ENCODE data around the gene WNT11.
A peak's percentile ranks its signal among the peaks of the same experiment; 100 is the strongest.

WNT11 gene

GRCh38 chr11:76186776-76187279 is 19.5 kb downstream of the WNT11 start:
- intact Hi-C loops (cut with DNase I) = no loop called here
- no peak for DNase-seq

DNA sequence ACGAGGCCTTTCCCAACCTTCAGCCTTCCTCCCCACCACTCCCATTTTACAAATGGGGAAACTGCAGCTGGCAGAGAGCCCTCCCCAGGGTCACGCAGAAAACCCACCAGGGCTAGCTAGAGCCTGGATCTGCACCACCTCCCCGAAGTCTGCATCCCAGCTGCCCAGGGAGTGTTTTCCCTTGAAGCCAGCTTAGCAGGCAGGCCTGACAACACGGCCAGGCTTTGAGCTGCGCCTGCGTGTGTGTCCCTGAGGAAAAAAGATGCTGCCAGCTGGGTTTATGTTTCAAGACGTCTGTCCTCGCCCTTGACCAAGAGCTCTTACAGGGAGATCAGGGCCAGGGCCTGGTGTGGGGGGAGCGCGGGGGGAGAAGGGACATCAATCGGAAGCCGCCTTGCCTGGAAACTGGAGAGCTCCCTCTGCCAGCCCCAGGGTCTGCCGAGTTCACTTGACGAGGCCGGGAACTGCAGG is 20.3 kb downstream of the WNT11 start:
- no peak for DNase-seq
- intact Hi-C loops (cut with DNase I) = no loop called here

DNA sequence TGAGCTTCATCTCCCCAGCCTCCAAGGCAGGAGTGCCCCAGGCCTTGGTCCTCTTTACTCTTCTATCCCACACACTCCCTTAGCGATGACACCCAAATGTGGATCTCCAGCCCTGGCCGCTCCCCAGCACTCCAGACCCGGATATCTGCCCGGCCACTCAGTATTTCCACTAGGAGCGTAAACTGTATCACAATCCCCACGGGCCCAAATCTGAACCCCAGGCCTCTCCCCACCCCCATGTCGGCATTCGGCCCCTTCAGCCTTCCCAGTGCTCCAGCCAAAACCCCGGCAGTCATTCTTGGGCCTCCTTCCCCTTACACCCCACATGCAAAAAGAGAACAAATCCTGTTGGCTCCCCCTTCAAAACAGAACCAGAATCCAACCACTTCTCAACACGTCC is 20.8 kb downstream of the WNT11 start:
- intact Hi-C loops (cut with DNase I) = no loop called here
- DNase-seq = no peak

DNA sequence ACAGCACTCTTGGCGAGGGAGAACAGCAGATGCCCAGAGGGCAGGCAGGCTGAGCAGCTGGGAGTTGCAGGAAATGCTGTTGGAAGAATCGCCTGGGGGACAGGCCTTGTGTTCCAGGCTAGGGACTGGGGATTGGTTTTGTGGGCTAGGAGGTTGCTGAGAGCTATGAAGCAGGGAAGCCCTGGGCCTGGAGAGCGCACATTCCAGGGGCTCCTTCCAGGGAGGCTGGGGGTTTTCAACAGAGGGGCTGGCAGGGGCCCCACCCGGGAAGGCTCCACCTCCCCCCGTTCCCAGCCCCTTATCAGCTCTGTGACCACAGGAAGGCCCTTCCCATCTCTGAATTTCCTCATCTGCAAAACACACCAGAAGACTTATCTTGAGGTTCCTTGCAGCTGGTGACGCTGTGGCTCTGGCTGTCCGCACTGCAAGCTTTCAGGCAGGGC is 21.7 kb downstream of the WNT11 start:
- no peak for DNase-seq
- intact Hi-C loops (cut with DNase I) = no loop called here

- no peak for DNase-seq
- intact Hi-C loops (cut with DNase I) = no loop called here
These were observed 24.9 kb downstream of the WNT11 start for GRCh38 chr11:76181371-76181770.

- intact Hi-C loops (cut with DNase I) = no loop called here
- no peak for DNase-seq
These were observed 27.2 kb downstream of the WNT11 start for GRCh38 chr11:76179147-76179546.

- intact Hi-C loops (cut with DNase I) = no loop called here
- DNase-seq = no peak
These were observed 29.0 kb downstream of the WNT11 start for GRCh38 chr11:76177250-76177686.

- intact Hi-C loops (cut with DNase I) = no loop called here
- DNase-seq = no peak
These were observed 29.8 kb downstream of the WNT11 start for GRCh38 chr11:76176463-76176862.

DNA sequence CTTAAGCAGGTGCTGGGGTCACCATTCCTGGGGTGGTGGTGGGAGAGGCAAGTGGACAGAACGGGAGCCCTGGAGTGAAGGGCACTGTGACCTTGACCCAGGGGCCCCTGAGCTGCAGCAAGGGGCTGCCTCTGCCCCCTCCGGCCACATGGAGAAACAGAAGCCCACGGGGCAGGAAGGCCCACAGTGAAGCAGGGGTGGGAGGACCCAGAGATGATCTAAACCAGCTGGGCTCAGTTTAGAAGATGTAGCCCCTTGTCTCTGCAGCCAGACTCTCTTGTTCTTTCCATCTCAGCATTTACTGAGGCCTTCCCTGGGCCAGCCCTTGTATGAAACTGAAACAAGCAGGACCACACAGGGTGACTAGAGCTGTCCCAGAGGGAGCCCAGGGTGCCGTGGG is 30.5 kb downstream of the WNT11 start:
- intact Hi-C loops (cut with DNase I) = no loop called here

DNA sequence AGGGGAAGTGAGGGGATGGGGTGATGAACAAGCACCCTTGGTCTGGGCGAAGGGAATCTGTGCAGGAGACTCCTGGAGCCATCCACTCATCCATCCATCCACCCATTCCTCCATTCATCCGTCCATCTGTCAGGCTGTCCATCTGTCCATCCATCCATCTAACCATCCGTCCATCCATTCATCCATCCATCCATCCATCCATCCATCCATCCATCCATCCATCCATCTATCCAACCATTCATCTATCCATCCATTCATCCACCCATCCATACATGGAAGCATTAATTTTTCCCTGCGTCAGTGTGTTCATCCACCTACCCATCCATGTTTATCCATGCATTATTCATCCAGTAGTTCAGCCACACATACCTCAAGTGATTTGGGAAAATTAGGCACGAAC is 32.0 kb downstream of the WNT11 start:
- intact Hi-C loops (cut with DNase I) = no loop called here
- DNase-seq = no peak

More for the DNA sequence above, 30.5 kb downstream of the WNT11 start:
- DNase-seq = no peak

DNA sequence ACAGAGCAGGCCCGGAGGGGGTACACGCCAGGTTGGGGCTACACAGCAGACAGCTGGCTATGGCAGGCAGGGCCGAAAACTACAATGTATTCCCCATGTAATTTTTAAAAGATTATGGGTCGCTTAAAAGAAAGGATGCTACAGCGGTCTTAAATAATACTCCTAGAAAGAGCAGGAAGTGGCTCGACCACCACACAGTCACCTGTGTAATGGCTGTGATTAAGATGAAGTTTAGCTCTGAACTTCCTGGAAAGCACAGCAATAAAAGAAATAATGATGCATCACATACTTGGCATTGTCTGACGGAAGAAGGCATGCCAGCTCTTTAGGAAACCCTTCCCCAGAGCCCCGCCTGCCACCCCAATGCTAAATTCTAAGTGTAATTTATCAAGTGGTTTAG is 32.6 kb downstream of the WNT11 start:
- no peak for DNase-seq
- intact Hi-C loops (cut with DNase I) = no loop called here

GRCh38 chr11:76172583-76172982 is 33.7 kb downstream of the WNT11 start:
- no peak for DNase-seq
- intact Hi-C loops (cut with DNase I) = no loop called here

GRCh38 chr11:76170468-76170867 is 35.8 kb downstream of the WNT11 start:
- DNase-seq = no peak
- intact Hi-C loops (cut with DNase I) = no loop called here

- no peak for DNase-seq
- intact Hi-C loops (cut with DNase I) = no loop called here
These were observed 36.8 kb downstream of the WNT11 start for GRCh38 chr11:76169473-76169896.

GRCh38 chr11:76167590-76167989 is 38.7 kb downstream of the WNT11 start:
- intact Hi-C loops (cut with DNase I) = no loop called here
- DNase-seq = no peak

- DNase-seq = peak in 2 of 10 donors; percentile 37 to 64
- intact Hi-C loops (cut with DNase I) = no loop called here
These were observed 40.0 kb downstream of the WNT11 start for GRCh38 chr11:76166314-76166713.

- intact Hi-C loops (cut with DNase I) = no loop called here
- peak in 2 of 10 donors; percentile 32 to 43 for DNase-seq
These were observed 41.2 kb downstream of the WNT11 start for GRCh38 chr11:76164861-76165751.

DNA sequence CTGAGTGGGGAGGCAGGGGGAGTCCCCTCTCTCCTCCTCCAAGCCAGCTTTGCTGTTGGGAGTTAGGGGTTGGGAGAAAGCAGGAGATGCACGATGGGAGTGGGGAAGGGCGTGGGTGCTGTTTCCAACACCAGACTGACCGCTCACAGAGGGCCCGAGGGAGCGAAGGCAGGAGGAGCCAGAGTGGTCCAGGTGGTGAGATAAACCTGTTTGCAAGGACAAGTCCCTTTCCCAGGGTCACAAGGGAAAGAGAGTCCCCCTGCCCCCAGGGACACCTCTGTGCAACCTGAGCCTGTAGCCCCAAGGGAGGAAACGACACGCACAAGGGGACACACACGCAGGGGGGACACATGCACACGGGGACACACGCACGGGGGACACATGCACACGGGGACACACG is 42.2 kb downstream of the WNT11 start:
- intact Hi-C loops (cut with DNase I) = no loop called here

GRCh38 chr11:76163289-76163880 is 42.9 kb downstream of the WNT11 start:
- DNase-seq = peak in 3 of 10 donors; percentile 26 to 65 (median 52)
- intact Hi-C loops (cut with DNase I) = no loop called here

More for the DNA sequence above, 42.2 kb downstream of the WNT11 start:
- peak in 3 of 10 donors; percentile 16 to 55 (median 36) for DNase-seq

DNA sequence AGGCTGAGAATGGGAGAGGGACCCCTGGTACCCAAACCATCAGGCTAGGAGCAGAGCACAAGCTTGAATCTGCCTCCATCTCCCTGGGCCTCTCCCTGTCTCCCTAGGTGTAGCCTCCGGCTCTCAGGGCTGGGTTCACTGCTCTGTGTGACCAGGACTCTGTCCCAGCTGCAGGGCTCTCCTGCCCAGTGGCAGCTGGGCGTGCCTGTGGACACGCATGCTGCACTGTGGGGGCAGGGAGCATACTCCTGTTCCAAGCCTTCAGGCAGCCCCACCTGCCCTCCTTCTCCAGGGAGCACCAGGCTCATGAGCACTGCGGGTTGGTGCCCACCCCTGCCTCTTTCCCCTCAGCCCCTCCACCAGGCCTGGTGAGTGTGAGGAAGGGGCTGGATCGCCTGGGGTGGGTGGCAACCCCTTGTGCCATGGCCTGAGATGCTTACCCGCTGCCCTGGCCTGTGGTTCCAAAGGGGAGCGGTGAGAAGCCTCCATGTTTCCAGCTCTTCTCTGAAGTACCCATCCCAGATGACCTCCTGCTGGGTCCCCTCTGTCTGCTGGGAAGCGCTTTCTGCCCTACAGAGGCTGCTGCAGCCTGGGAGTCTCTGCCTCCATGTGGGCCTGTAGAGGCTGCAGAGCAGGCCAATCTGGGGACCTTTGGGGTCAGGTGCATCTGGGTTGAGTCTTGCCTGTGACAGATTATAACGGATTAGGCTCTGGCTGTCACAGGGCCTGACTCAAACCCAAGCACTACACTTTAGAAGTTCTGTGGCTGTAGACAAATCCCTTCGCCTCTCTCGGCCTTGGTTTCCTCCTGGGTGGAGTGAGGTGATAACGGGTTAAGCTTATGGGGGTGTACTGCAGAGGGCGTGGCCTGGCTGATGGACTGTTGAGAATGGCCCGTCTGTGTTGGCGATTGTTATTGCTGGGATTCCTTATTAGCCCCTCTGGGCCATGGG is 43.7 kb downstream of the WNT11 start:
- DNase-seq = peak in 4 of 10 donors; percentile 3 to 69 (median 48)
- intact Hi-C loops (cut with DNase I) = no loop called here

Measured in posterior cingulate gyrus (tissue), 11 donors.